ENCODE measurements around the gene KLF13.

Gene KLF13

DNA sequence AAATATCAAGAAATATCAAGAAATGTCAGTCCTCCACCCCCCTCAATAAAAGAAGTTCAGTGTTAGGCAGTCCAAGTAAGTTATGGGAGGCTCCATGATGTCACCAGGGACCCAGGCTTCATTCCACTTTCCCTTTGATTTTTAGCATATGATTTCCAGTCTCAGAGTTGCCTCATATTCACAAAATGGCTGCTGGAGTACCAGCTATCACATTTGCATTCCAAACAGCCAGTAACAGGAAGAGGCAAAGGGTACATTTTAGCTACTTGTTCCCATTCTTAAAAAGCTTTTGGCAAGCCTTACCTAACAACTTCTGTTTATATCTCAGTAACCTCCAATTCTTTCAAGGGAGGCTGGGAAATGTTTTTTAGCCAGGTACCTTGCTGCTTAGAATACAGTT, 13.4 kb upstream of the KLF13 start:
- DNase-seq (ENCODE audit: insufficient read length, low spot score) (no peak), FAIRE-seq (no peak)
- no peak for TF ChIP-seq POU2F2 (IDR thresholded peaks at IDR 0.05; ENCODE audit: low read depth, low read length)
- no peak for TF ChIP-seq POLR2A (IDR thresholded peaks at IDR 0.05; ENCODE audit: low read depth, low read length)
- no peak for TF ChIP-seq PAX5 (IDR thresholded peaks at IDR 0.05; ENCODE audit: insufficient read depth, low read length, severe bottlenecking)
- TF ChIP-seq POLR2AphosphoS5 (IDR thresholded peaks at IDR 0.05; ENCODE audit: low read depth, low read length) = no peak
- TF ChIP-seq SPI1 (IDR thresholded peaks at IDR 0.05; ENCODE audit: low read depth, low read length) = no peak
- TF ChIP-seq TAF1 (IDR thresholded peaks at IDR 0.05; ENCODE audit: low read depth, low read length) = no peak

DNA sequence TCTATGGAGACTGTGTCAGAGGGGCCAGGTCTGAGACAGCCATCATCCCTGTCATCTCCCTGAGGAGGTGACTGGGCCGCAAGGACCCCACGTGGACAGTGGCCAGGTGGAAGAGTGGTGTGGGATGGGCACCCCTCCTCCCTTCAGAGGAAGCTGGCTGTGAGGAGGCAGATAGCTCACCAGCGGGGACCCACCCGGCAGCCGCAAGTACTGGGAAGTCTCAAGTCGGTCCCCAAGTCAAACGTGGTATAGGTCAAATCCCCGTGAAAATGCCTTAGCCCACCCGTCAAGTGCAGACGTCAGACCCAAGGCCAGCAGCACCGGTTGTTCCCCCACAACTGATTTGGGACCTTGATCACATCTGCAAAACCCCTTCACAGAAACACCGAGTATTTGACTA, 12.3 kb upstream of the KLF13 start:
- no peak for TF ChIP-seq TAF1 (IDR thresholded peaks at IDR 0.05; ENCODE audit: low read depth, low read length)
- TF ChIP-seq PAX5 (IDR thresholded peaks at IDR 0.05; ENCODE audit: insufficient read depth, low read length, severe bottlenecking) = no peak
- TF ChIP-seq POU2F2 (IDR thresholded peaks at IDR 0.05; ENCODE audit: low read depth, low read length) = no peak
- TF ChIP-seq POLR2AphosphoS5 (IDR thresholded peaks at IDR 0.05; ENCODE audit: low read depth, low read length) = no peak
- TF ChIP-seq POLR2A (IDR thresholded peaks at IDR 0.05; ENCODE audit: low read depth, low read length) = no peak
- no peak for TF ChIP-seq SPI1 (IDR thresholded peaks at IDR 0.05; ENCODE audit: low read depth, low read length)
- DNase-seq (ENCODE audit: insufficient read length, low spot score) (no peak), FAIRE-seq (no peak)

DNA sequence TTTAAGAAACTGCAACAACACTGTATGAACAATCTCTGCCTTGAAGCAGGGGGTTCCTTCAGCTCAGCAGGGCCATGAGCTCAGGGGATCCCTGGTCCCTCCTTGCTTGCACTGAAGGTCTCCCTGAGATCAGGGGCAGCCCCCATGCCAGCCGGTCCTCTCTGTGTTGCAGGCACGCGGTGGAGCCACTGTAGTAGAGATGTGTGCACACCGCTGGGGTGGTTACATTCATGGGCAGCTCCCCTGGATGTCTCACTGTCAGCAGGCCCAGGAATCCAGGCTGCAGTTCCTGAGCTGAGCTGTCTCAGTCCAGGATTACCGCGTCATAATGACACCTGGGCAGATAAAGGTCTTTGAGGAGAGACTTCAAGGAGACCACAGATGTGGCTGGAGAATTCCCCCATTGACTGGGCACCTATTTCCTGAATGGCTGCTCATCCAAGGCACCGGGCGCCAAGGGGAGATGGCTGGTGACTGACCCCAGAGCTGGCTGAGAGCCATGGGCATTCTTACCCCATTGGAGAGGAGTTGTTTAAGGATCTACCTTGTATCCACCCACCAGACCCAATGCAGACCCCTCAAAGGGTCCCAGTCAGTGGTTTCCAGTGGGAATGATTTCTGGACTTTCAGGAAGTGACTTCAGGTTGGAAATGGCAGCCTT, 10.4 kb upstream of the KLF13 start:
- TF ChIP-seq TAF1 (IDR thresholded peaks at IDR 0.05; ENCODE audit: low read depth, low read length) = no peak
- TF ChIP-seq SPI1 (IDR thresholded peaks at IDR 0.05; ENCODE audit: low read depth, low read length) = no peak
- TF ChIP-seq POLR2A (IDR thresholded peaks at IDR 0.05; ENCODE audit: low read depth, low read length) = no peak
- FAIRE-seq (no peak), DNase-seq (ENCODE audit: insufficient read length, low spot score) (no peak)

DNA sequence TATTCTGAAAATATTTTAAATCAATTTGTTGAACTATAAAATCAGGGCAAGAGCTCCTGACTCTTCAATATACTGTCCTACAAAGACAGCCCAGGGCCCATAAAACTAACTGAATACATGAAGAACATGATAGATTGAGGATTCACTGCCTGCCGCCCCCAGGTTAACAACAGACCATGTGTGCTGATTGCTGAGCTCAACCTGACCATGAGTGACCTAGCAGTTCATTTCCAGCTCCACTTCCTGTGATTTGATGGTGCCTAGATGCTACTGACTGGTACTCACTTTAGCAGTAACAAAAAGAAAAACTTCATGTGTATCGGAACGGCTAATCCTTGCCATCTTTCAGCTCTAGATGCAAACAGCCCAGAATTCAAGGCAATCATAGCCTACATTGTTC, 9.6 kb upstream of the KLF13 start:
- DNase-seq (ENCODE audit: insufficient read length, low spot score) (no peak), FAIRE-seq (peak; percentile 61)
- TF ChIP-seq SPI1 (IDR thresholded peaks at IDR 0.05; ENCODE audit: low read depth, low read length) = no peak
- TF ChIP-seq POLR2A (IDR thresholded peaks at IDR 0.05; ENCODE audit: low read depth, low read length) = no peak
- TF ChIP-seq TAF1 (IDR thresholded peaks at IDR 0.05; ENCODE audit: low read depth, low read length) = no peak
- no peak for TF ChIP-seq PAX5 (IDR thresholded peaks at IDR 0.05; ENCODE audit: insufficient read depth, low read length, severe bottlenecking)
- no peak for TF ChIP-seq POU2F2 (IDR thresholded peaks at IDR 0.05; ENCODE audit: low read depth, low read length)
- no peak for TF ChIP-seq POLR2AphosphoS5 (IDR thresholded peaks at IDR 0.05; ENCODE audit: low read depth, low read length)

DNA sequence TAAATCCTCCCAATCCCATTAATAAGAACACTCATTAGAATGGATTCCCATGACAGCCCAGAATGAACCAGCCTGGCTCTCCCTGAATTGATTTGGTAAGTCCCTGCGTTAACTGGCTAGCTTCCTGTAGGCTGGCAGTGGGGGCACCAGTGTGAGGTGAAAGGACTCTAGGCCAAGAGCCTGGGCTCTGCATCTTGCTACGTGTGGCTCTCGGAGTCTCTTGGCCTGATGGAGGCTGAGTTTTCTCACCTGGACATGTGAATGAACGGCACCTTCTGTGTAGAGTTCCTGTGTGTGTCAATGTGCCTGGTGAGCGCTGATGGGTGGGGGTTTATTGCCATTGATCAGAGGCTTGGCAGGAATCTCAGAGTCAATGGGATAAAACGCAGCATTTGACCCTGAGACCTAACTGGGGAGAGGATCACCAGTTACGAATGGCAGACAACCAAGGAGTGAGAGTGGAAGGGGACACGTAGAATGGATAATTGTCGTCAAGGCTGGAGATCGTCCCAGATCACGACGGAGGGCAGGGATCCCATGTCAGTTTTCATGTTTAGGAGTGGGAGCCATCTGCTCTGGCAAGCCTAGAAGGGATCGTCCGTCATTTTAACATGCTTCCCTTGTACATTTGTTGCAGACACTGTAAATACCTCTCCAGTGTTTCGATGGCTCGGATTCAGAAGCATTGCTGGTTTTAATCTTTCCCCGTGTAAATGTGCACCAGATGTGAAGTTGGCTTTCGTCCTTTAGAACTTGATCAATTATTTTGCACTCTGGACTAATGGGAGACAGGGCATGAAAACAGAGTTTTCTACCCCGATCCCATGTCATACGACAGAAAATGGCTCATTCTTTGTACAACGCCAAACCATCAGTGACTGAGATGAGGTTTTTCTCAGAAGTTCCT, 9.0 kb upstream of the KLF13 start:
- DNase-seq (ENCODE audit: insufficient read length, low spot score) = no peak
- FAIRE-seq = no peak
- TF ChIP-seq POLR2AphosphoS5 (IDR thresholded peaks at IDR 0.05; ENCODE audit: low read depth, low read length) = no peak
- TF ChIP-seq TAF1 (IDR thresholded peaks at IDR 0.05; ENCODE audit: low read depth, low read length) = no peak
- no peak for TF ChIP-seq PAX5 (IDR thresholded peaks at IDR 0.05; ENCODE audit: insufficient read depth, low read length, severe bottlenecking)
- TF ChIP-seq SPI1 (IDR thresholded peaks at IDR 0.05; ENCODE audit: low read depth, low read length) = no peak
- TF ChIP-seq POU2F2 (IDR thresholded peaks at IDR 0.05; ENCODE audit: low read depth, low read length) = no peak
- no peak for TF ChIP-seq POLR2A (IDR thresholded peaks at IDR 0.05; ENCODE audit: low read depth, low read length)

DNA sequence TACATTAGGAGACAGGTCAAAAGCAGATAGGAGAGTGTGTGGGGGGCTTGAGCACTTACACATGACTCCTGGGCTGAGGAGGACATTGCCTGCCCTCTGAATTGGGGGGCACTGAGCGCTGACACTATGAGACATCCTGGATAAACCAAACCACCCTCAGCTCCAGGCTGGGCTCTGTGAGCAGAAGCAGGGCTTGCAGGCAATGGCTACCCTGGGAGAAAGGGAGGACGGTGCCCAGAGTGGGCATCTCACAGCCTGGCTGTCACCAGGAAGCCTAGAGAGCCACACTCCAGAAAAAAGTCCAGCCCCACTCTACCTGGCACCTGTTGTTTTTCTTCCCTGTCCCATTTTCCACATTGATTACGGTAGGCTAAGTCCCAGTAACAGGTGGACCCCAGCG, 8.2 kb upstream of the KLF13 start:
- no peak for TF ChIP-seq POLR2AphosphoS5 (IDR thresholded peaks at IDR 0.05; ENCODE audit: low read depth, low read length)
- TF ChIP-seq TAF1 (IDR thresholded peaks at IDR 0.05; ENCODE audit: low read depth, low read length) = no peak
- no peak for TF ChIP-seq PAX5 (IDR thresholded peaks at IDR 0.05; ENCODE audit: insufficient read depth, low read length, severe bottlenecking)
- no peak for TF ChIP-seq SPI1 (IDR thresholded peaks at IDR 0.05; ENCODE audit: low read depth, low read length)
- TF ChIP-seq POLR2A (IDR thresholded peaks at IDR 0.05; ENCODE audit: low read depth, low read length) = no peak
- no peak for TF ChIP-seq POU2F2 (IDR thresholded peaks at IDR 0.05; ENCODE audit: low read depth, low read length)
- FAIRE-seq (no peak), DNase-seq (ENCODE audit: insufficient read length, low spot score) (no peak)

DNA sequence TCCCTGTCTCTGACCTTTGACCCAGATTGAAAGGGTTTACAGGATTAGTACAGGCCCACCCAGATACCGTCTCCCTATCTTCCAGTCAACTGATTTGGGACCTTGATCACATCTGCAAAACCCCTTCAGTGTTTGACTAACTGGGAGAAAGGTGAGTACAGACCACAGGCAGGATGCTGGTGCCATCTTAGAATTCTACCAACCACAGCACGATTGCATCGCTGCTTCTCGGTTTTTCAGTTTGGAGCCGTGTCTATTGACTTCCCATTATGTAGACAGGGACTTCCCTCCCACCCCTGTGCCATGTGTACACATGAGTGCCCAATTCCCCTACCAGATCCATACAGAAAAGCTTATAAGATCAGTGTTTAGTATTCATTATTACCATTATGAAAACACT, 6.6 kb upstream of the KLF13 start:
- no peak for TF ChIP-seq TAF1 (IDR thresholded peaks at IDR 0.05; ENCODE audit: low read depth, low read length)
- TF ChIP-seq POLR2A (IDR thresholded peaks at IDR 0.05; ENCODE audit: low read depth, low read length) = no peak
- no peak for TF ChIP-seq SPI1 (IDR thresholded peaks at IDR 0.05; ENCODE audit: low read depth, low read length)
- TF ChIP-seq POLR2AphosphoS5 (IDR thresholded peaks at IDR 0.05; ENCODE audit: low read depth, low read length) = no peak
- TF ChIP-seq PAX5 (IDR thresholded peaks at IDR 0.05; ENCODE audit: insufficient read depth, low read length, severe bottlenecking) = no peak
- no peak for TF ChIP-seq POU2F2 (IDR thresholded peaks at IDR 0.05; ENCODE audit: low read depth, low read length)
- FAIRE-seq = no peak
- DNase-seq (ENCODE audit: insufficient read length, low spot score) = no peak

DNA sequence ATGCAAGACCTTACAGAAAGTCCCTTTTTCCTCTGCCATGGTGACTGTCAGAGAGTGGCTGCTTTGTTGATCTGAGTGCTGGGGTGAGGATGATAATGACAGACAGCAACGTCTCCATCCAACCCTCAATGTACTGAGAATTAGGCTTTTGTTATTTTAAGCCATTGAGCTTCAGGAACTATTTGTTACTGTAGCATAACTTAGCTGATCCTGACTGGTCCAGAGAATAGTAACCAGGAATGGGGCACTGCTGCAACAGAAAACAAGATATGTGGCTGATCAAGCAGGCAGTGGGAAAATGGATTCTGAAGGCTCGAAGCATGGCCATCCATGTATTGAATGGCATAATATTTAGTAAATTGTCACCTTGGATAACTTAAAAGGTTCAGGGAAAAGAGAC, 5.2 kb upstream of the KLF13 start:
- DNase-seq (ENCODE audit: insufficient read length, low spot score) (no peak), FAIRE-seq (peak; percentile 48)
- TF ChIP-seq SPI1 (IDR thresholded peaks at IDR 0.05; ENCODE audit: low read depth, low read length) (no peak), POLR2A (IDR thresholded peaks at IDR 0.05; ENCODE audit: low read depth, low read length) (no peak), POLR2AphosphoS5 (IDR thresholded peaks at IDR 0.05; ENCODE audit: low read depth, low read length) (no peak), TAF1 (IDR thresholded peaks at IDR 0.05; ENCODE audit: low read depth, low read length) (no peak), POU2F2 (IDR thresholded peaks at IDR 0.05; ENCODE audit: low read depth, low read length) (no peak), PAX5 (IDR thresholded peaks at IDR 0.05; ENCODE audit: insufficient read depth, low read length, severe bottlenecking) (no peak)

DNA sequence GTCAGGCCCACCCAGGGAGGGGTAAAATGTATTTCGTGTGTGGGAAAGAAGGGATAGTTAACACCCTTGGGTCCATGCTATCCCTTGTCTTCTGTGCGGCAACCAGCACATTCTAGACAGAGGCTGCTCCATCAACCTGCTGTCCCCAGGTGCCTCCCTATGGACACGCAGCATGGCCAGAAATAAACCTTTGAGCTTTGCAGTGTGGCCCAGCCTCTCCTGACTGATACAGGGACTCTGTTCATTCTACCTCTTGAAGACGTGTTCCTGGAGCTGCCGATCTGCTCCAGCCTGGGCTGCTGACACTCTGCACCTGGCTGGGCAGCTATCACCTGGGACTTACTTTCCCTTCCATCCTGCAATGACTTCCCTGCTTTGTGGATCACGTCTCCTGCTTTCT, 4.1 kb upstream of the KLF13 start:
- DNase-seq (ENCODE audit: insufficient read length, low spot score) (no peak), FAIRE-seq (no peak)
- TF ChIP-seq PAX5 (IDR thresholded peaks at IDR 0.05; ENCODE audit: insufficient read depth, low read length, severe bottlenecking) (no peak), TAF1 (IDR thresholded peaks at IDR 0.05; ENCODE audit: low read depth, low read length) (no peak), POLR2A (IDR thresholded peaks at IDR 0.05; ENCODE audit: low read depth, low read length) (no peak), POLR2AphosphoS5 (IDR thresholded peaks at IDR 0.05; ENCODE audit: low read depth, low read length) (no peak), SPI1 (IDR thresholded peaks at IDR 0.05; ENCODE audit: low read depth, low read length) (no peak)
